Motor neuron (in vitro differentiated cells): ENCODE measurements around the gene FAM50A. TPM values are rescaled to one million over a fixed set of nuclear protein-coding genes. Genes with fewer than 3 reads are reported as not detected.

Source experiments
- ATAC-seq, 8 experiments: fragments of 200-7000 bp; cut with Tn5 transposase; replicated peaks in 6 of 8; 2 replicates each; pipeline ENCODE4 v1.8.0; 2021; ENCODE audit warnings: mild to moderate bottlenecking in 8 of 8, moderate library complexity in 8 of 8
- H3K27ac ChIP-seq, 2 donors: fragments of 250-450 bp; sonication (Bioruptor Pico); 2 replicates each; pipeline ENCODE4 v1.9.0; 2021; ENCODE audit warnings: antibody characterized with exemption in 2 of 2, mild to moderate bottlenecking in 2 of 2, moderate library complexity in 1 of 2
- H3K4me1 ChIP-seq, 2 donors: fragments of 250-450 bp; sonication (Bioruptor Pico); replicated peaks in 1 of 2; 2 replicates each; pipeline ENCODE4 v1.6.1; 2021; ENCODE audit warnings: antibody characterized with exemption in 2 of 2, mild to moderate bottlenecking in 2 of 2, moderate library complexity in 1 of 2
- H3K4me3 ChIP-seq, 5 donors: fragments of 250-450 bp; sonication (Bioruptor Pico); 2 replicates each; pipeline ENCODE4 v1.9.0; 2021; ENCODE audit warnings: antibody characterized with exemption in 5 of 5, mild to moderate bottlenecking in 5 of 5, moderate library complexity in 4 of 5
- WGBS, 10 experiments: fragments of 450-650 bp; shearing (Covaris generic); methylation state at CpG; one replicate each; pipeline ENCODE4 v1.0.0; 2022; 5-methylcytosine and 5-hydroxymethylcytosine counted together
- in situ Hi-C, 9 experiments: fragments of 400-800 bp; cut with MboI; loops; one replicate each; pipeline ENCODE4 v1.15.0; 2021; ENCODE audit warnings: low sequenced_read_pairs in 9 of 9, low pct_unique_long_range_greater_than_20kb in 2 of 9; ENCODE audit not compliant: unreplicated experiment in 9 of 9
- total RNA-seq, 8 experiments: library from RNA; unstranded; fragments of 300-600 nt; gene quantifications; 2 replicates each; pipeline versions ENCODE4 v1.2.3 to v1.2.4, GENCODE V29; 2022

Gene FAM50A
- total RNA-seq, 8 experiments from 2014 or later: 52.4 to 127 (median 74.5) TPM

DNA sequence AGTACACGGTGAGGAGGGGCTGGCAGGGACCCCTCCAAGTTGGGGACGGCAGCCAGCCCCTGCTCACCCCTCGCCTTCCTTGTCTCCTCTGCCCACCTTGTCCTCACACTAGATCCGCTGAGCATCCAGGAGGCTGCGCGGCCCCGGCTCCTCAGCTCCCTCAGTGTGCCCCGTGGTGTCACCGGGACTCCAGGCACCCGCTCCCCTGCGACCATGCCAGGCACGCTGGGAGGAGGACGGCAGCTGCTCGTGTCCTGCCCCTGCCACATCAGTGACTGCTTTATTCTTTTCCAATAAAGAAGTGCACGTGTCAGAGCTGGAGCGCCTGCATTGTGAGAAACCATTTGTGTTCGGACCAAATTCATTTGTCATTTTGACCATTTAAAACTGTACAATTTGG, 6.4 kb downstream of the FAM50A start:
- no peak for ATAC-seq
- in situ Hi-C loops: no loop called here
- no peak overlapping the region for H3K4me3 ChIP-seq
- WGBS, 10 experiments: 67 to 80% (median 70%) methylated on average over 2 to 11 of the region's 17 CpGs; no CpG with 5 or more reads in 6 of the 10 experiments
- H3K27ac ChIP-seq: no peak overlapping the region
- no peaks in the 10 kb centered on the region for H3K4me1 ChIP-seq

DNA sequence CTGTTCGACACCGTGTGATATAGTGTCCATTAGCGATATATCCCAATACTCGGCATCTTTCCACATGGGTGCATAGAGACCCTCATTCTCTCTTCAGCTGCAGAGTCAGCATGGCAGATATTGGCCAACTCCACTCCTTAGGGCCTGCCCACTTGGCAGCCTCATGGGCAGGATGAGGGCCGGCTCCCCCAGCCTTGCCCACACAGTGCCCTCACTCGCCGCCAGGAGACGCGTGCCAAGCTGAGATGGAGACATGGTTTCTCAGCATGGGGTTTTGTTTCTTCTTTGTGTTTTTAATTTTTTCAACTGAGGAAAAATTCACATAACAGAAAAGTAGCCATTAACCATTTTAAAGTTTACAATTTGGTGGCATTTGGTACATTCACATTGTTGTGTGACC, 8.9 kb downstream of the FAM50A start:
- H3K27ac ChIP-seq: no peak overlapping the region
- no peaks in the 10 kb centered on the region for H3K4me1 ChIP-seq
- in situ Hi-C loops: no loop called here
- no peak for ATAC-seq
- no peak overlapping the region for H3K4me3 ChIP-seq
- WGBS, 10 experiments: 88 to 100% (median 100%) methylated on average over 2 to 5 of the region's 9 CpGs; no CpG with 5 or more reads in 6 of the 10 experiments

DNA sequence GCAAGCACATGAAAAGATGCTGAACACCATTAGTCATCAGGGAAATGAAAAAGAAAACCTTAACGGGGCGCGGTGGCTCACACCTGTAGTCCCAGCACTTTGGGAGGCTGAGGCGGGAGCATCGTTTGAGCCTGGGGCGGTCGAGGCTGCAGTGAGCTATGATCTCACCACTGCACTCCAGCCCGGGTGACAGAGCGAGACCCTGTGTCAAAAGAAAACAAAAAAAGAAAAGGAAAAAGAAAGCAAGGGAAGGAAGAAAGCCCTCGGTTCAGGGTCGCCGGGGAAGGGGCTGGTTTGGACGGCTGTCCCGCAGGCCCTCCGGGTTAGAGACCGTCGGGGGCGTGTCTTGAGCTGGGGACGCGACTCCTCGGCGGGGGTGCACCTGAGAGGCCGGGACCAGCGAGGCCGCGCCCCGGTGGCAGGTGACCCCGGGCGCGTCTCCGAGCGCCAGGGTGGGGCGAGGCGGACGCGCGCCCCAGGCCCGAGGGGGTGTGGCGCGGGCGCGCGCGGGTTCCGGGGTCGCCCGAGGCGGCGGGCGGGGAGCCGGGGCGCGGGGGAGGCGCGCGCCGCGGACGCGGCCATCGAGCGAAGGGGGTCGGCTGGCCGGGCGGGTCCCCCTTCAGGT, 13.7 kb downstream of the FAM50A start:
- peak overlapping the region; percentile 97 to 98 for H3K27ac ChIP-seq
- WGBS, 10 experiments: 33 to 52% (median 38%) methylated on average over 3 to 7 of the region's 65 CpGs; no CpG with 5 or more reads in 7 of the 10 experiments

DNA sequence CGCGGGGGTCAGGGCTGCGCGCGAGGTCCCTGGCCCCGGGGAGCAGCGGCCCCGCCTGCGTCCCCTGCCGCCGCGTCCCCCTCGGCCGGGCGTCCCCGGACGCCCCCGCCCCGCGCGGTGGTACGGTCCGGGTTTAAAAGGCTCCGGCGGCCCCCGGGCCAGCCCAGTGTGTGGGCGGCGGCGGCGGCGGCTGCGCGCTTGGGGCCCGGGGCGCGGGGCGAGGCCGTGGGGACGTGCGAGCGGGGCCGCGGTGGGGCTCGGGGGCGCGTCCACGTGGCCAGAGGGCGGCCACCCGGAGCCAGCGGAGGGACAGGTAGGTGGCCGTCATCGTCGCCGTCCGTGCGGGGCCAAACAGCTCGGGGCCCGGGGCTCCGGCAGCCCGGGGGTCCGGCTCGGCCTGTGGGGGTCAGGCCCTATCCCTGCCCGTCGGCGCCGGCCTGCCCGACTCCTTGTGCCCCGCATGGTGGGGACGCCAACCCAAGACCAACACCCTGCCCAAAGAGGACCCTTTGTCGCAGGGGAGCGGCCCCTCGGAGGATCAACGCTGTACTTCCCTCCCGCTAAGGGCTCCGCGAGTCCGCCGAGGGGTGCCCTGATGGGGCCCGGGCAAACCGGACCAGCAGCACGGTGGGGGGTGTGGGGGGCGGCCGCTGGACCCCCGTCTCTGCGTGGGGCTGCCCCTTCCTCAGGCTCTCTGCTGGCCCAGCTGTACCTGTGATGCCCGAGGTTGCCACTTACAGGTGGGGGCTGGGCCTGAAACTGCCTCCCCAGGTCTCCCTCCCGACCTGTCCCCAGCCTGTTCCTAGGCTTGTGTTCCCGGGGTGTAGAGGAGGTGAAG, 14.4 kb downstream of the FAM50A start, which contains the start of gene PLXNA3:
PLXNA3 (plus strand) TSS at position 166 of the 838 bp plus-strand sequence. CDS start 1,903 bp downstream, outside the sequence.
- WGBS, 10 experiments: no CpG with 5 or more reads among the region's 88 CpGs
- peak within 1 kb of the TSS; percentile 97 to 98 for H3K27ac ChIP-seq
- peak; percentile 66 to 83 (median 70) for ATAC-seq

More for the DNA sequence above, 13.7 kb downstream of the FAM50A start:
- peak; percentile 27 to 55 (median 42) for ATAC-seq
- Histone ChIP-seq H3K4me1 (peaks cover 7% of the 10 kb centered on the region in 2 donors), H3K4me3 (peak overlapping the region; percentile 76 to 90 (median 87))
- in situ Hi-C loops: no loop called here

DNA sequence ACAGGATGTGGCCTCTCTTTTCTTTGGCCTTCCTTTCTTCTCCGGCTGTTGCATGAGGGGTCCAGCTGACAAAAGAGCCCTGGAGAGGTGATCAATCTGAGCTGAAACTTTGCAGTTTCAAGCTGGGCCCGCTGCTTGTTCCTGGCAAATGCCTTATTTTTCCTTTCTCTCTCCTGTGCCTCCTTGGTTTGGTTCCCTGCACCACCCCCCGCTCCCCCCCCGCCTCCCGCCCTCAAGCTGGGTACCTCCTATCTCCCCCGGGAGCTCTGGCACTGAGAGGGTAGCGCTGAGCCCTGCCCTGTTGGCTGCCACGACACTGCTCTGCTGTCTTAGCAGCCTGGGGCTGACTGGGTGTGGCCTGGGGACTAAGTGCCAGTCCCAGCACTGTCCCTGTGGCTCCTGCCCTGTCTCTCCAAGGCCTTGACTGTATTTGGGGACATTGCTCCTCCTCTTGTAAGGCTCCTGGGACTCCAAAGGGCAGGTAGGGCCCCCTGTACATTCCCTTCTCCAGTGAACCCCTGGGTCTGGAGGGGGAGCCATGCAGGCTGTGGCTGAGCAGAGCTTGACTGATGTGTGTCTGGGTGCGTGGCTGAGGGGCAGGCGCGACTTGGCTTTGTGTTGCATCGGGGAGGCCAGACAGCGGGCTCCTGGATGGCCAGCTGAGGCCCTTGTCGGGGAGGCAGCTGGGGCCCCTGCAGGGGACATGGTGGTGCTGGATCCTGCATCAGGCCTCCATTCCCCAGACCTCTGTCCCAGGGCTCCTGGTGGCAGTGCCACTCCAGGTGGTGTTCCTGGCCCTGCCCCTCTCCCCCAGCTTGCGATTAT, 15.2 kb downstream of the FAM50A start:
- in situ Hi-C loops: no loop called here
- H3K27ac ChIP-seq: peak overlapping the region; percentile 97 to 98

More for the DNA sequence above, 14.4 kb downstream of the FAM50A start, which contains the start of gene PLXNA3:
- peak within 1 kb of the TSS; percentile 76 to 90 (median 87) for H3K4me3 ChIP-seq
- H3K4me1 ChIP-seq: peaks cover 7% of the 10 kb centered on the region in 2 donors
- in situ Hi-C loops: no loop called here

DNA sequence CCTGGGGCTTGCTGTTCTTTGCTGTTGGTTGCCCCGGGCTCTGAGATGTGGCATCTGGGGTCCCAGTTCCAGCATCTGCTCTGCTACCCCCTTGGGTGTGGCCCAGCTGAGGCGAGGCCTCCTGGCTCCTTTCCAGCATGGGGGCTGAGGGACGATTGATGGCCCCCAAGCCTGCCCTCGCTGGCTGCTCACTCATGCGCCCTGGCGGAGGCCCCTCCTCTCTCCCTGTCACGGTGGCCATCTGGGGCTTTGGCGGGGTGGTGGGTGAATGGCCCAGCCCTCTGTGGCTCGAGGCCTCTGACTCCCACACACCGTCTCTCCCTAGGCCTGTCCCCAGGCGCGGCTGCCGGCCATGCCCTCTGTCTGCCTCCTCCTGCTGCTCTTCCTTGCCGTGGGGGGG, 15.9 kb downstream of the FAM50A start:
- peak overlapping the region; percentile 97 to 98 for H3K27ac ChIP-seq
- ATAC-seq: peak; percentile 15 to 66 (median 58)
- H3K4me3 ChIP-seq: peak overlapping the region; percentile 76 to 90 (median 87)
- in situ Hi-C loops: no loop called here
- H3K4me1 ChIP-seq: peaks cover 7% of the 10 kb centered on the region in 2 donors
- WGBS, 10 experiments: no CpG with 5 or more reads among the region's 14 CpGs

More for the DNA sequence above, 15.2 kb downstream of the FAM50A start:
- Histone ChIP-seq H3K4me1 (peaks cover 7% of the 10 kb centered on the region in 2 donors), H3K4me3 (peak overlapping the region; percentile 76 to 90 (median 87))
- peak; percentile 30 to 58 (median 48) for ATAC-seq
- 0 to 24% methylated on average over 1 to 3 of the region's 15 CpGs; no CpG with 5 or more reads in 8 of the 10 experiments for WGBS, 10 experiments

DNA sequence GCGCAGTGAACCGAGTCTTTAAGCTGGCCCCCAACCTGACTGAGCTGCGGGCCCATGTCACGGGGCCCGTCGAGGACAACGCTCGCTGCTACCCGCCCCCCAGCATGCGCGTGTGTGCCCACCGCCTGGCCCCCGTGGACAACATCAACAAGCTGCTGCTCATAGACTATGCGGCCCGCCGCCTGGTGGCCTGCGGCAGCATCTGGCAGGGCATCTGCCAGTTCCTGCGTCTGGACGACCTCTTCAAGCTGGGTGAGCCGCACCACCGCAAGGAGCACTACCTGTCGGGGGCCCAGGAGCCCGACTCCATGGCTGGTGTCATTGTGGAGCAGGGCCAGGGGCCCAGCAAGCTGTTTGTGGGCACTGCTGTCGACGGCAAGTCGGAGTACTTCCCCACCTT, 16.4 kb downstream of the FAM50A start:
- peak overlapping the region; percentile 97 to 98 for H3K27ac ChIP-seq
- in situ Hi-C loops: no loop called here
- ATAC-seq: no peak
- 72% methylated on average over 9 of the region's 26 CpGs; no CpG with 5 or more reads in 9 of the 10 experiments for WGBS, 10 experiments
- H3K4me1 ChIP-seq: peaks cover 7% of the 10 kb centered on the region in 2 donors
- H3K4me3 ChIP-seq: peak overlapping the region; percentile 76 to 90 (median 87)

DNA sequence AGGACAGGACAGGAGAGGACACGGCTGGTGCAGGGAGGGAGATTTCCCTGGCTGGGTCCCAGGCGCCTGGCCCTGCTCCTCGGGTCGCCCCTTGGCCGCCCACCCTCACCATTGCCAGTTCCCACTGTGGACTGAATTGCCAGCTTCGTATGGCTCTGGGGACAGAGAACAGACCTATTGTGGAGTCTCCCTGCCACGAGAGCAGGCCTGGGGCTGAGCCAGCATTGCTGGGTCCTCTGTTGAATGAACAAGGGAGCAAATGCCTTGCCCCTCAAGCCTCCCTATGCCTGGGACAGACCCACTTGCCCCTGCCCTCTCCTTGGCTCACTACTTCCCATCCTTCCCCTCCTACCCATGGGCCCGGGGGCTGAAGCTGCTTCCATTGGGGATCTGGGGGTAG, 18.5 kb downstream of the FAM50A start:
- Histone ChIP-seq H3K4me3 (no peak overlapping the region), H3K27ac (no peak overlapping the region), H3K4me1 (peaks cover 7% of the 10 kb centered on the region in 2 donors)
- in situ Hi-C loops: no loop called here
- ATAC-seq: no peak
- no CpG with 5 or more reads among the region's 8 CpGs for WGBS, 10 experiments

DNA sequence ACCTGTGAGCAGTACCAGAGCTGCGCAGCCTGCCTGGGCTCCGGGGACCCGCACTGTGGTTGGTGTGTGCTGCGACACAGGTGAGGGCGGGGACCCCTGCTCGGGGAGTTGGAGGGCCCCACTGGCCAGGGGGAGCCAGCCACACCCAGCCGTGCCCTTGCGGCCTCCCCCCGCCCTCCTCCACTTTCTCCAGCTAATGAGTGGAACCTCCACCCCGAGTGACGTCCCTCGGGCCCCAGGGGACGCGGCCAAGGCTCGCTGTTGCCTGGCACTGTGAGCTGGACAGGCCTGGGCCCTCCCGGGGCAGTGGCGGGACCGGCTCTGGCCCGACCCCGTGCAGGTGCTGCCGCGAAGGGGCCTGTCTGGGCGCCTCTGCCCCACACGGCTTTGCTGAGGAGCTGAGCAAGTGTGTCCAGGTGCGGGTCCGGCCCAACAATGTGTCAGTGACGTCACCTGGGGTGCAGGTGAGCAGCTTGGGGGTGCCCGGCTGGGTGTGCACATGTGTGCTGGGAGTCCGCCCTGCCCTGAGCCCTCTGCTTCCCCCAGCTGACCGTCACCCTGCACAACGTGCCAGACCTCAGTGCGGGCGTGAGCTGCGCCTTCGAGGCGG, 19.8 kb downstream of the FAM50A start:
- Histone ChIP-seq H3K27ac (no peak overlapping the region), H3K4me1 (peaks cover 7% of the 10 kb centered on the region in 2 donors), H3K4me3 (no peak overlapping the region)
- 90% methylated on average over 6 of the region's 36 CpGs; no CpG with 5 or more reads in 9 of the 10 experiments for WGBS, 10 experiments
- in situ Hi-C loops: no loop called here
- no peak for ATAC-seq

DNA sequence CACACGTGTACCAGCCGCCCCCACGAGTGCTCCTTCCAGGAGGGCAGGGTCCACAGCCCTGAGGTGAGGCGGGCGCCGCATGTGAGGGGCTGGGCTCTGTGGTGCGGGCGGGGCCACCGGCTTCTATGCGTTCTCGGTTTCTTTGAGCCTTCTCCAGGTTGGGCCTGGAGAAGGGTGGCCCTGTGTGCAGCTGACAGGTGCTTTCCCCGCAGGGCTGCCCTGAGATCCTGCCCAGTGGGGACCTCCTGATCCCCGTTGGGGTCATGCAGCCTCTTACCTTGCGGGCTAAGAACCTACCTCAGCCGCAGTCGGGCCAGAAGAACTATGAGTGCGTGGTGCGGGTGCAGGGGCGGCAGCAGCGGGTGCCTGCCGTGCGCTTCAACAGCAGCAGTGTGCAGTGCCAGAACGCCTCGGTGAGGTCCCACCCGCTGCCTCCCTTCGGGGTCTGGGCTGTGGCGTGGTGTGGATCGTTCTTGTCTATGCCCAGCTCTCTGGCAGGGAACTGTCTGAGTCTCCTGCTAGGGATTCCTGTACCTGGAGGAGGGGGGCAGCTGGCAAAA, 20.9 kb downstream of the FAM50A start:
- Histone ChIP-seq H3K4me1 (peaks cover 7% of the 10 kb centered on the region in 2 donors), H3K27ac (no peak overlapping the region), H3K4me3 (no peak overlapping the region)
- 76 to 93% methylated on average over 3 to 8 of the region's 28 CpGs; no CpG with 5 or more reads in 8 of the 10 experiments for WGBS, 10 experiments
- ATAC-seq: no peak
- in situ Hi-C loops: no loop called here

DNA sequence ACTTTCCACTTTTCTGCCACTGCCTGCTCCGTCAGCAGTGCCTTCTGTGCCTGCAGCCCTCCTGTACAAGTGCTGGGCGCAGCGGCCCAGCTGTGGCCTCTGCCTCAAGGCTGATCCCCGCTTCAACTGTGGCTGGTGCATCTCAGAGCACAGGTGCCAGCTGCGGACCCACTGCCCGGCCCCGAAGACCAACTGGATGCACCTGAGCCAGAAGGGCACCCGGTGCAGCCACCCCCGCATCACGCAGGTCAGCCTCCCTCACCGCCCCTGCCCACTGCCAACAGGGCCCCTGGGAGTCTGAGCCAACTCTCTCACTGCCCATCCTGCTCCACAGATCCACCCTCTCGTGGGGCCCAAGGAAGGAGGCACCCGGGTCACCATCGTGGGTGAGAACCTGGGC, 21.7 kb downstream of the FAM50A start:
- peaks cover 1 to 3% of the 10 kb centered on the region in 2 donors for H3K4me1 ChIP-seq
- 67 to 93% methylated on average over 3 to 8 of the region's 14 CpGs; no CpG with 5 or more reads in 8 of the 10 experiments for WGBS, 10 experiments
- H3K27ac ChIP-seq: no peak overlapping the region
- in situ Hi-C loops: no loop called here
- H3K4me3 ChIP-seq: no peak overlapping the region
- ATAC-seq: no peak

DNA sequence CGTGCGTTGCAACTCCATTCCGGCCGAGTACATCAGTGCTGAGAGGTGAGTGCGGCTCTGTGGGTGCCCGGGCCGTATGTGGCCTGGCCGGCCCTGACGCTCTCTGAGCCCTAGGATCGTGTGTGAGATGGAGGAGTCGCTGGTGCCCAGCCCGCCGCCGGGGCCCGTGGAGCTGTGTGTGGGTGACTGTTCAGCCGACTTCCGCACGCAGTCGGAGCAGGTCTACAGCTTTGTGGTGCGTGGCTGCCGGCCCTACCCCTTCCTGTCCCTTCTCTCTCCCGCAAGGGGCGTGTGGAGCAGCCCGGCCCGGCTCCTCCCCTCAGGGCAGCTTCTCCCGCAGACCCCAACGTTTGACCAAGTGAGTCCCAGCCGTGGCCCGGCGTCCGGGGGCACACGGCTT, 22.1 kb downstream of the FAM50A start:
- WGBS, 10 experiments: 100% methylated on average over 3 of the region's 32 CpGs; no CpG with 5 or more reads in 9 of the 10 experiments

More for the DNA sequence above, 22.1 kb downstream of the FAM50A start:
- no peak overlapping the region for H3K4me3 ChIP-seq
- in situ Hi-C loops: no loop called here
- H3K27ac ChIP-seq: no peak overlapping the region
- H3K4me1 ChIP-seq: peaks cover 0 to 3% of the 10 kb centered on the region in 2 donors
- no peak for ATAC-seq
